H9 (cell line): ENCODE results near the gene ZMAT5. TPM values are rescaled to one million over a fixed set of nuclear protein-coding genes. Genes with fewer than 3 reads are reported as not detected.
A peak's percentile ranks its signal among the peaks of the same experiment; 100 is the strongest.

ENCODE experiments used
- DNase-seq: peaks from one replicate; pipeline ENCODE4 v3.0.0-alpha.2; 2017
- H2AFZ ChIP-seq: one replicate; pipeline ENCODE4 v1.6.1; 2013; ENCODE audit warnings: mild to moderate bottlenecking, low read length, control low read depth, moderate library complexity
- H2AK5ac ChIP-seq: 2 replicates; pipeline ENCODE4 v1.6.1; 2013; ENCODE audit warnings: low read length, control low read depth, mixed read lengths; ENCODE audit not compliant: insufficient read length
- H2BK120ac ChIP-seq: one replicate; pipeline ENCODE4 v1.6.1; 2013; ENCODE audit warnings: low read depth, mild to moderate bottlenecking, low read length, control low read depth, inconsistent platforms; ENCODE audit not compliant: poor library complexity, severe bottlenecking
- H2BK12ac ChIP-seq: 2 replicates; pipeline ENCODE4 v1.6.1; 2013; ENCODE audit warnings: low read length, control low read depth, mixed read lengths, low read depth; ENCODE audit not compliant: insufficient read length
- H2BK15ac ChIP-seq: 2 replicates; pipeline ENCODE4 v1.6.1; 2013; ENCODE audit warnings: low read depth, low read length, control low read depth
- H2BK20ac ChIP-seq: one replicate; pipeline ENCODE4 v1.6.1; 2013; ENCODE audit warnings: low read depth, mild to moderate bottlenecking, low read length, control low read depth, inconsistent platforms; ENCODE audit not compliant: poor library complexity, severe bottlenecking
- H2BK5ac ChIP-seq: 2 replicates; pipeline ENCODE4 v1.6.1; 2013; ENCODE audit warnings: low read length, control low read depth, mixed read lengths; ENCODE audit not compliant: insufficient read length
- H3K14ac ChIP-seq: 2 replicates; pipeline ENCODE4 v1.6.1; 2013; ENCODE audit warnings: low read length, control low read depth; ENCODE audit not compliant: insufficient read depth
- H3K18ac ChIP-seq: 2 replicates; pipeline ENCODE4 v1.6.1; 2013; ENCODE audit warnings: low read depth, mild to moderate bottlenecking, mixed read lengths, low read length, control low read depth; ENCODE audit not compliant: insufficient read length
- H3K23ac ChIP-seq: 2 replicates; pipeline ENCODE4 v1.6.1; 2013; ENCODE audit warnings: low read length, control low read depth, mixed read lengths, low read depth; ENCODE audit not compliant: insufficient read length
- H3K23me2 ChIP-seq: 2 replicates; pipeline ENCODE4 v1.6.1; 2013; ENCODE audit warnings: low read depth, mild to moderate bottlenecking, mixed read lengths, low read length, control low read depth; ENCODE audit not compliant: insufficient read length, poor library complexity, severe bottlenecking
- H3K27ac ChIP-seq: 2 replicates; pipeline ENCODE4 v1.5.1; 2013; ENCODE audit warnings: low read length, control low read depth, mixed read lengths, low read depth; ENCODE audit not compliant: insufficient read length
- H3K27me3 ChIP-seq: 2 replicates; pipeline ENCODE4 v1.6.1; 2013; ENCODE audit warnings: low read length, control low read depth, inconsistent platforms; ENCODE audit not compliant: insufficient read depth
- H3K4ac ChIP-seq: 2 replicates; pipeline ENCODE4 v1.6.1; 2013; ENCODE audit warnings: low read depth, mild to moderate bottlenecking, control low read depth, inconsistent platforms, low read length, moderate library complexity
- H3K4me1 ChIP-seq: 2 replicates; pipeline ENCODE4 v1.6.1; 2013; ENCODE audit warnings: low read length, control low read depth, inconsistent platforms; ENCODE audit not compliant: insufficient read depth
- H3K4me2 ChIP-seq: 2 replicates; pipeline ENCODE4 v1.6.1; 2013; ENCODE audit warnings: low read length, control low read depth, mixed read lengths; ENCODE audit not compliant: insufficient read length, insufficient read depth
- H3K56ac ChIP-seq: 2 replicates; pipeline ENCODE4 v1.6.1; 2013; ENCODE audit warnings: low read depth, mild to moderate bottlenecking, mixed read lengths, low read length, control low read depth; ENCODE audit not compliant: insufficient read length
- H3K79me1 ChIP-seq: 2 replicates; pipeline ENCODE4 v1.6.1; 2013; ENCODE audit warnings: low read depth, mild to moderate bottlenecking, moderate library complexity, low read length, control low read depth, inconsistent platforms; ENCODE audit not compliant: insufficient read depth, poor library complexity, severe bottlenecking
- H3K79me2 ChIP-seq: 2 replicates; pipeline ENCODE4 v1.6.1; 2013; ENCODE audit warnings: low read length, control low read depth, inconsistent platforms; ENCODE audit not compliant: insufficient read depth
- H3K9ac ChIP-seq: 2 replicates; pipeline ENCODE4 v1.6.1; 2013; ENCODE audit warnings: low read length, control low read depth, mixed read lengths; ENCODE audit not compliant: insufficient read length; ENCODE audit errors: extremely low read depth
- H3K9me3 ChIP-seq: one replicate; pipeline ENCODE4 v1.6.1; 2013; ENCODE audit warnings: low read depth, low read length, inconsistent platforms; ENCODE audit not compliant: control insufficient read depth
- H3T11ph ChIP-seq: one replicate; pipeline ENCODE4 v1.6.1; 2013; ENCODE audit warnings: mild to moderate bottlenecking, low read length, control low read depth, inconsistent platforms
- H4K20me1 ChIP-seq: one replicate; pipeline ENCODE4 v1.6.1; 2013; ENCODE audit not compliant: control insufficient read depth, insufficient read length, insufficient read depth
- H4K5ac ChIP-seq: 2 replicates; pipeline ENCODE4 v1.6.1; 2013; ENCODE audit warnings: low read depth, mild to moderate bottlenecking, mixed read lengths, low read length, control low read depth; ENCODE audit not compliant: insufficient read length
- H4K8ac ChIP-seq: replicated peaks from 2 replicates; pipeline ENCODE4 v1.6.1; 2013; ENCODE audit warnings: low read length, control low read depth, mixed read lengths, low read depth; ENCODE audit not compliant: insufficient read length
- H4K91ac ChIP-seq: 2 replicates; pipeline ENCODE4 v1.6.1; 2013; ENCODE audit warnings: low read depth, mild to moderate bottlenecking, moderate library complexity, mixed read lengths, low read length, control low read depth; ENCODE audit not compliant: insufficient read length
- H3K27ac Mint-ChIP-seq, 3 experiments: 2 replicates in 2 of 3; 3 replicates in 1 of 3; pipeline ENCODE4 v1.8.0; 2020 to 2021; ENCODE audit warnings: mixed read lengths in 3 of 3, mild to moderate bottlenecking in 1 of 3, moderate library complexity in 1 of 3
- H3K27me3 Mint-ChIP-seq: 2 replicates; pipeline ENCODE4 v1.8.0; 2021; ENCODE audit warnings: low read depth, mild to moderate bottlenecking, moderate library complexity, mixed read lengths
- H3K36me3 Mint-ChIP-seq, 3 experiments: 2 replicates in 2 of 3; 3 replicates in 1 of 3; pipeline ENCODE4 v1.8.0; 2020 to 2021; ENCODE audit warnings: low read depth in 3 of 3, mixed read lengths in 3 of 3; ENCODE audit not compliant: insufficient read depth in 1 of 3
- H3K4me1 Mint-ChIP-seq, 2 experiments: 2 replicates each; pipeline ENCODE4 v1.8.0; 2020; ENCODE audit warnings: mixed read lengths in 2 of 2
- H3K4me3 Mint-ChIP-seq, 2 experiments: 2 replicates in 1 of 2; 3 replicates in 1 of 2; pipeline ENCODE4 v1.8.0; 2020 to 2021; ENCODE audit warnings: mild to moderate bottlenecking in 2 of 2, mixed read lengths in 2 of 2, moderate library complexity in 1 of 2
- H3K9me3 Mint-ChIP-seq, 2 experiments: 2 replicates in 1 of 2; 3 replicates in 1 of 2; pipeline ENCODE4 v1.8.0; 2020; ENCODE audit warnings: mild to moderate bottlenecking in 2 of 2, mixed read lengths in 2 of 2, moderate library complexity in 1 of 2
- WGBS: extraction: QIAGEN DNeasy Blood & Tissue Kit; methylation state at CpG from one replicate; pipeline ENCODE4 v1.1.7; 2013; ENCODE audit warnings: missing lambda C conversion rate, low lambda C conversion rate, mixed read lengths; ENCODE audit not compliant: insufficient read length; ENCODE audit errors: extremely low coverage; 5-methylcytosine and 5-hydroxymethylcytosine counted together
- total RNA-seq: library from RNA; stranded (reverse); gene quantifications from 2 replicates; pipeline ENCODE4 v1.2.1, GENCODE V29; 2021
- TF ChIP-seq, protein P1 (sequence below): fragments of 200-600 bp; sonication (generic); conservative IDR thresholded peaks from 3 replicates; pipeline ENCODE4 v1.8.0; 2021; ENCODE audit warnings: antibody characterized with exemption, mild to moderate bottlenecking

ZMAT5 gene
- total RNA-seq, 1 experiment from 2014 or later = 13.9 TPM

DNA sequence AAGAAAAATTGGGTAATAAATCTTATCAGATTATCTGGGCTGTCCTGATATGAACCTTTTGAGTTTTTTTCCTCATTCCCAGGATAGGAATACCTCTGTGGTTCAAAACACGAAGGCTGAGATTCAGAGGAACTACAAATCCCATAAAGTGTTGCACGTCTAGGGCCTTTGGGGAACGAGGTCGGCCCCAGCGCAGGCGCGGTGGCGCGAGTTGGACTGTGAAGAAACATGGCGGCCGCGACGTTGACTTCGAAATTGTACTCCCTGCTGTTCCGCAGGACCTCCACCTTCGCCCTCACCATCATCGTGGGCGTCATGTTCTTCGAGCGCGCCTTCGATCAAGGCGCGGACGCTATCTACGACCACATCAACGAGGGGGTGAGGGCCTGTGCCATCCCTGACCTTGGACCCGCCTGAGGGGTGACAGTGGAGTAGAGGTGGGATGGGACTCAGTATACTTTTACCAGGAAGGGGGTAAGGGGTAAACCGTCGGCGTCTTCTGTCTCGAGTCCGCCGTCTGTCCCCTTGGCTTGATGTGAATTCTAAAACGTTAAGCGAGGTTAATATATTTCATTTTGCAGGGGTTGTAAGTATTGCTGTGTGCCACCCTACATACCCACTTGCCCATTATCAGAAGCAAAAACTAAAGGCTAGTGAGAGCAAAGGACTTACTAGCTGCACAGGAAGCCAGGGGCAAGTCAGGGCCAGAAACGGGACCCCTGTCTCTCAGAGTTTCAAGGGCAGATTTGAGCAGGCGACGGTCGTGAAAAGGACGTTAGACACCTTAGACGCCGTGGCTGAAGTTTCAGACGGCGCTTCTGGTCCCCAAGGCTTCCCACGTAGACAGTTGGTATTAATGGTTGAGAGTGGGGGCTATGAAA lies 604 bp upstream of the ZMAT5 start, which contains the start of gene UQCR10:
TSS of gene UQCR10 (plus strand) at position 199 of the 881 bp plus-strand sequence. CDS start at position 229, 30 bp downstream.
- Histone ChIP-seq H3K4ac (no peak within 1 kb of the TSS), H3K79me2 (peaks cover 7% of the 10 kb centered on the region; the same call in 1 of the 2 replicates), H4K8ac (no peak within 1 kb of the TSS), H3K4me1 (peaks cover 2% of the 10 kb centered on the region; the same call in 1 of the 2 replicates), H3K23ac (no peak within 1 kb of the TSS), H2BK12ac (no peak within 1 kb of the TSS), H2BK120ac (no peak within 1 kb of the TSS), H2AK5ac (no peak within 1 kb of the TSS), H3K18ac (peak within 1 kb of the TSS; percentile 98), H3K27me3 (no peaks in the 10 kb centered on the region), H3K14ac (peak within 1 kb of the TSS; percentile 96), H3K4me2 (peak within 1 kb of the TSS; percentile 90), H3K56ac (peak within 1 kb of the TSS; percentile 42), H2BK5ac (peak within 1 kb of the TSS; percentile 33), H3K9ac (peak within 1 kb of the TSS; percentile 100), H3K27ac (no peak within 1 kb of the TSS), H3K23me2 (peaks cover 13% of the 10 kb centered on the region), H4K91ac (no peak within 1 kb of the TSS), H3K9me3 (no peaks in the 10 kb centered on the region), H4K20me1 (no peaks in the 10 kb centered on the region), H2AFZ (peak within 1 kb of the TSS; percentile 94), H4K5ac (peak within 1 kb of the TSS; percentile 81), H3K79me1 (no peaks in the 10 kb centered on the region), H2BK20ac (no peak within 1 kb of the TSS), H3T11ph (no peak within 1 kb of the TSS), H2BK15ac (no peak within 1 kb of the TSS)
- no peaks in the 10 kb centered on the region for H3K9me3 Mint-ChIP-seq
- H3K27me3 Mint-ChIP-seq = peaks cover 4% of the 10 kb centered on the region; the same call in 1 of the 2 replicates
- TF ChIP-seq, protein P1, sequence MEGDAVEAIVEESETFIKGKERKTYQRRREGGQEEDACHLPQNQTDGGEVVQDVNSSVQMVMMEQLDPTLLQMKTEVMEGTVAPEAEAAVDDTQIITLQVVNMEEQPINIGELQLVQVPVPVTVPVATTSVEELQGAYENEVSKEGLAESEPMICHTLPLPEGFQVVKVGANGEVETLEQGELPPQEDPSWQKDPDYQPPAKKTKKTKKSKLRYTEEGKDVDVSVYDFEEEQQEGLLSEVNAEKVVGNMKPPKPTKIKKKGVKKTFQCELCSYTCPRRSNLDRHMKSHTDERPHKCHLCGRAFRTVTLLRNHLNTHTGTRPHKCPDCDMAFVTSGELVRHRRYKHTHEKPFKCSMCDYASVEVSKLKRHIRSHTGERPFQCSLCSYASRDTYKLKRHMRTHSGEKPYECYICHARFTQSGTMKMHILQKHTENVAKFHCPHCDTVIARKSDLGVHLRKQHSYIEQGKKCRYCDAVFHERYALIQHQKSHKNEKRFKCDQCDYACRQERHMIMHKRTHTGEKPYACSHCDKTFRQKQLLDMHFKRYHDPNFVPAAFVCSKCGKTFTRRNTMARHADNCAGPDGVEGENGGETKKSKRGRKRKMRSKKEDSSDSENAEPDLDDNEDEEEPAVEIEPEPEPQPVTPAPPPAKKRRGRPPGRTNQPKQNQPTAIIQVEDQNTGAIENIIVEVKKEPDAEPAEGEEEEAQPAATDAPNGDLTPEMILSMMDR = no peak
- peaks cover 15 to 17% of the 10 kb centered on the region in 2 experiments for H3K4me1 Mint-ChIP-seq
- H3K27ac Mint-ChIP-seq = peak within 1 kb of the TSS; percentile 98 to 100 (median 99)
- WGBS = no CpG with 5 or more reads among the region's 46 CpGs
- peak; percentile 90 for DNase-seq
- H3K36me3 Mint-ChIP-seq = peaks cover 12 to 29% (median 24%) of the 10 kb centered on the region in 3 experiments; a peak in 6 of 7 replicates
- peak within 1 kb of the TSS; percentile 100 for H3K4me3 Mint-ChIP-seq
